HCT116 (cell line): ENCODE data around the gene P4HB.

ENCODE experiments used
- CEBPB ChIP-seq: IDR thresholded peaks from 2 replicates; pipeline ENCODE4 v1.6.1; 2012; ENCODE audit warnings: low read depth
- CTCF ChIP-seq, 3 experiments: fragments of 200-600 bp in 1 of 3; sonication (generic) in 1 of 3; IDR thresholded peaks in 2 of 3; conservative IDR thresholded peaks in 1 of 3; 2 replicates each; pipeline ENCODE4 v1.5.1; 2012 to 2017; ENCODE audit warnings: low read depth in 2 of 3, low read length in 2 of 3, antibody characterized with exemption in 1 of 3, borderline replicate concordance in 1 of 3, control low read depth in 1 of 3, mild to moderate bottlenecking in 1 of 3, mixed read lengths in 1 of 3, mixed run types in 1 of 3, moderate library complexity in 1 of 3; ENCODE audit not compliant: insufficient read depth in 1 of 3
- EGR1 ChIP-seq: IDR thresholded peaks from 2 replicates; pipeline ENCODE4 v1.6.1; 2012; ENCODE audit warnings: low read depth
- EZH2 ChIP-seq: fragments of 200-600 bp; sonication (generic); IDR thresholded peaks from 2 replicates; pipeline ENCODE4 v1.6.1; 2017; ENCODE audit warnings: antibody characterized with exemption, mixed run types
- POLR2A ChIP-seq: IDR thresholded peaks from 2 replicates; pipeline ENCODE4 v1.7.0; 2011; ENCODE audit warnings: borderline replicate concordance; ENCODE audit not compliant: insufficient read depth, insufficient read length; ENCODE audit errors: extremely low read depth
- POLR2AphosphoS5 ChIP-seq: IDR thresholded peaks from 2 replicates; pipeline ENCODE4 v1.6.1; 2011; ENCODE audit warnings: mild to moderate bottlenecking, low read depth, low read length, moderate library complexity
- ZBTB33 ChIP-seq: IDR thresholded peaks from 2 replicates; pipeline ENCODE4 v1.6.1; 2011; ENCODE audit warnings: mild to moderate bottlenecking, low read length, moderate library complexity; ENCODE audit not compliant: insufficient replicate concordance; ENCODE audit errors: extremely low read depth

- TF ChIP-seq CTCF (IDR thresholded peaks at IDR 0.05 in 2 of 3, conservative IDR thresholded peaks at IDR 0.05 in 1 of 3; ENCODE audit: borderline replicate concordance in 1 of 3, insufficient read depth in 1 of 3, low read depth in 2 of 3, low read length in 2 of 3) = no peak
- no peak for TF ChIP-seq POLR2AphosphoS5
- TF ChIP-seq POLR2A = no peak
- TF ChIP-seq ZBTB33 = no peak
- no peak for TF ChIP-seq CEBPB
- no peak for TF ChIP-seq EZH2
- TF ChIP-seq EGR1 = no peak
Measured at GRCh38 chr17:81802856-81803643, 57.3 kb downstream of the P4HB start.
